Right atrium auricular region (tissue), 2 donors: ENCODE data around the gene GPR153. TPM values are rescaled to one million over a fixed set of nuclear protein-coding genes. Genes with fewer than 3 reads are reported as not detected.

Source experiments
- DNase-seq: peaks from one replicate; pipeline ENCODE4 v3.0.0-alpha.2; 2019; ENCODE audit warnings: low spot score
- H3K27ac ChIP-seq, 2 donors: fragments of 200-600 bp; sonication (generic); 1 replicate in 1 of 2; 2 replicates in 1 of 2; pipeline ENCODE4 v1.5.1; 2016 to 2019
- H3K27me3 ChIP-seq, 2 donors: fragments of 200-600 bp; sonication (generic); one replicate each; pipeline versions ENCODE4 v1.5.1 to v1.6.0; 2017 to 2019
- H3K36me3 ChIP-seq: fragments of 200-600 bp; sonication (generic); one replicate; pipeline ENCODE4 v1.5.1; 2016
- H3K4me1 ChIP-seq, 2 donors: fragments of 200-600 bp; sonication (generic); one replicate each; pipeline versions ENCODE4 v1.5.1 to v1.6.0; 2017 to 2019
- H3K4me3 ChIP-seq, 2 donors: fragments of 200-600 bp; sonication (generic); 1 replicate in 1 of 2; 2 replicates in 1 of 2; pipeline ENCODE4 v1.5.1; 2017 to 2019; ENCODE audit warnings: mild to moderate bottlenecking in 1 of 2, moderate library complexity in 1 of 2
- H3K9me3 ChIP-seq, 2 donors: fragments of 200-600 bp; sonication (generic); one replicate each; pipeline ENCODE4 v1.5.1; 2019
- CTCF ChIP-seq, 2 donors: fragments of 200-600 bp; sonication (generic); IDR thresholded peaks; one replicate each; pipeline ENCODE4 v1.5.1; 2019; ENCODE audit warnings: antibody characterized with exemption in 2 of 2
- total RNA-seq, 2 donors: library from RNA; depleted of rRNA; stranded (reverse); fragments of >200 nt; gene quantifications; one replicate each; pipeline ENCODE4 v1.1.0, GENCODE V29; 2016

The GPR153 gene
- total RNA-seq, 2 donors from 2014 or later = 7.6 to 17.4 TPM

- no peaks in the 10 kb centered on the region for H3K9me3 ChIP-seq
- no peaks in the 10 kb centered on the region for H3K27me3 ChIP-seq
- peaks cover 9% of the 10 kb centered on the region for H3K36me3 ChIP-seq
- H3K4me1 ChIP-seq = peaks cover 0 to 13% of the 10 kb centered on the region in 2 donors
- no peak for DNase-seq
- H3K27ac ChIP-seq = no peak overlapping the region
- no peak overlapping the region for H3K4me3 ChIP-seq
- no peak for TF ChIP-seq CTCF (IDR thresholded peaks at IDR 0.05)
Observed at GRCh38 chr1:6254691-6255090, 6.2 kb downstream of the GPR153 start.

GRCh38 chr1:6253380-6253779 lies 7.5 kb downstream of the GPR153 start:
- no peak for TF ChIP-seq CTCF (IDR thresholded peaks at IDR 0.05)
- H3K4me1 ChIP-seq = peaks cover 0 to 11% of the 10 kb centered on the region in 2 donors
- no peak overlapping the region for H3K4me3 ChIP-seq
- H3K36me3 ChIP-seq = peaks cover 9% of the 10 kb centered on the region
- DNase-seq = no peak
- H3K9me3 ChIP-seq = no peaks in the 10 kb centered on the region
- H3K27ac ChIP-seq = no peak overlapping the region
- H3K27me3 ChIP-seq = no peaks in the 10 kb centered on the region

GRCh38 chr1:6252374-6252710 lies 8.6 kb downstream of the GPR153 start:
- no peak for DNase-seq
- Histone ChIP-seq H3K4me3 (no peak overlapping the region), H3K9me3 (no peaks in the 10 kb centered on the region), H3K4me1 (peaks cover 0 to 11% of the 10 kb centered on the region in 2 donors), H3K27me3 (no peaks in the 10 kb centered on the region), H3K27ac (no peak overlapping the region), H3K36me3 (peaks cover 9% of the 10 kb centered on the region)
- no peak for TF ChIP-seq CTCF (IDR thresholded peaks at IDR 0.05)

GRCh38 chr1:6251681-6252373 lies 9.1 kb downstream of the GPR153 start:
- no peak for DNase-seq
- Histone ChIP-seq H3K27me3 (no peaks in the 10 kb centered on the region), H3K4me1 (peaks cover 0 to 11% of the 10 kb centered on the region in 2 donors), H3K27ac (no peak overlapping the region), H3K36me3 (peaks cover 9% of the 10 kb centered on the region), H3K4me3 (no peak overlapping the region), H3K9me3 (no peaks in the 10 kb centered on the region)
- TF ChIP-seq CTCF (IDR thresholded peaks at IDR 0.05) = no peak

GRCh38 chr1:6251233-6251632 lies 9.7 kb downstream of the GPR153 start:
- Histone ChIP-seq H3K27me3 (peaks cover 0 to 3% of the 10 kb centered on the region in 2 donors), H3K4me3 (no peak overlapping the region), H3K36me3 (peaks cover 9% of the 10 kb centered on the region), H3K27ac (no peak overlapping the region), H3K9me3 (no peaks in the 10 kb centered on the region), H3K4me1 (peaks cover 0 to 15% of the 10 kb centered on the region in 2 donors)
- no peak for TF ChIP-seq CTCF (IDR thresholded peaks at IDR 0.05)
- no peak for DNase-seq
